NOMO-1 (cell line): ENCODE data around the gene POLE2.
A peak's percentile ranks its signal among the peaks of the same experiment; 100 is the strongest.
"Not testable (repeated sequence)": the region's sequence is repeated elsewhere in the genome, so short reads cannot be mapped to it uniquely, and the experiment has no call there.

ENCODE experiments used
- DNase-seq, 2 experiments: peaks; one replicate each; lab custom pipeline; 2025; ENCODE audit not compliant: unreplicated experiment in 2 of 2; lab: John Stamatoyannopoulos, UW

POLE2 gene

DNA sequence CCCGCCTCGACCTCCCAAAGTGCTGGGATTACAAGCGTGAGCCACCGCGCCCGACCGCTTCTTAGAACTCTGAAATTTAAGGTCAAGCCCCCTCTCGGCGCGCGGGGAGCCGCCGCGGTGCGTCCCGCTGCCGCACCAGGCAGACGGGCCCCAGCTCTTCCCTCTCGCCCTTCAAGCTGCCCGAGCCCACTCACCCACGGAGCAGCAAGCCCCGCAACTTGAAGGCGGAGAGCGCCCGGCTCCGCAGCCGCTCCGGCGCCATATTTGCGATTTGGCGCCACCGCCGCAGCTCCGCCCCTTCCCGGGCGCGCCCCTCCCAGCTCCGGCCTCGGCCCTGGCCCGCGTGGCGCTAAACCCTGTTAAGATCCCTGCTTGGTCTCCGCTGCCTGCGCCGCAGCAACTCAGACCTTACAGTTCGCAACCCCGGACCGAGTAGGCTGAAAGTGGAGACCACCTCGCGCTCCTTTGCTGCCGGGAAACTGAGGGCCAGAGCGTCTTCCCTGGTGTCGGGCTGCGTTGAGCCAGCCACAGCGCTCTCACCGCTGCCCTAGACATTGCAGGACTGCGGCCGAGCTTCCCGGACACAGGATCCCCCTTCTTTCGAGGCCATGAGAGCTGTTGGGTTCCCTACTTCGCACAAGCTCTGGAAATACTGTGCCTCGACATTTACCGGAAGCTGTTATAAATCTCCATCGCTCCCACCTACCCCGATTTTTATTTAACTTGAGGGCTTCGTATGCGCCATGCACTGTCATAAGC is at the start of gene POLE2:
Gene POLE2, minus strand, starts transcription at position 273 of the 759 bp plus-strand sequence. Its CDS starts 11 bp downstream, at position 262.
- DNase-seq = peak; percentile 49 to 75

GRCh38 chr14:49735669-49736068 is 47.7 kb upstream of the POLE2 start:
- DNase-seq = not testable (repeated sequence)

GRCh38 chr14:49733836-49734235 is 45.8 kb upstream of the POLE2 start:
- DNase-seq = no peak

DNA sequence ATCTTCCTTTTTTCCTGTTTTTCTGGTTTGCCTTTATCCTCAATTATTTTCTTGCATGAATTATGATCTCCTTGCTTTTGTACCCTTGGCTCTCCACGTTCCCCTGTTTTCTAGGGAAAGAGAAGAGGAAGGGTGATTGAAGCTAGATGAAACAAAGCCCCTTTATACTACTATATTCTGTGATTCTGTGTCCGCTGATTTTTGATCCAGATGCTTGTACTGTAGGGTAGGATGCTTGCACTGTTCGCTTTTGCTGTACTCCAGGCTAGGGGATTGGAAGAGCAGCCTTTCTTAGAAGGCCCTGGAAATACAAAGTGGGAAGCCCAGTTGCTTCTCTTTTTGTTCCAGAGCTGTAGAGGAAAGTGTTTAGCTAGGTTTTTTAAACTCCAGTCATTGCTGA is 44.9 kb upstream of the POLE2 start:
- no peak for DNase-seq

GRCh38 chr14:49727171-49727570 is 39.2 kb upstream of the POLE2 start:
- DNase-seq = no peak

DNA sequence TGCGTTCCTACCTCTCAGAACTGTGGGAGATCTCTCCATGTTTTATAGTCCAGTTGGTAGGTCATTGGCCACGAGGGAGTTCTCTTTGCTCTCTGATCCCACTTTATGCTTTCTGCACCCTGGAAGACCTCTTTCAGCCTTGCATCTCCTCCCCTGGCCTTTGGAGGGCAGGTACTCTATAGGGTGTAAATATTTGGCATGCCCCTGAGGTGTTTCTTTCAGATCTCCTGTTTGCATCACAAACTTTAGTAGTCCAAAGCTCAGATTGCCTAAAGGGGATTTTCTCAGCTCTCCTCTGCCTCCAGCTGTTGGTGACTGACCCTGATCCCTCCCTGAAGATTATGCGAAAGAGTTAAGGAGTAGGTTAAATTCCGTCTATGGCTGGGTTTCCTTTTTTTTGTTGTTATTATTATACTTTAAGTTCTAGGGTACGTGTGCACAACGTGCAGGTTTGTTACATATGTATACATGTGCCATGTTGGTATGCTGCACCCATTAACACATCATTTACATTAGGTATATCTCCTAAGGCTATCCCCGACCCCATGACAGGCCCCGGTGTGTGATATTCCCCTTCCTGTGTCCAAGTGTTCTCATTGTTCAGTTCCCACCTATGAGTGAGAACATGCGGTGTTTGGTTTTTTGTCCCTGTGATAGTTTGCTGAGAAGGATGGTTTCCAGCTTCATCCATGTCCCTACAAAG is 33.9 kb upstream of the POLE2 start:
- not testable (repeated sequence) for DNase-seq

- DNase-seq = no peak
These were observed 32.7 kb upstream of the POLE2 start for GRCh38 chr14:49720744-49721143.

DNA sequence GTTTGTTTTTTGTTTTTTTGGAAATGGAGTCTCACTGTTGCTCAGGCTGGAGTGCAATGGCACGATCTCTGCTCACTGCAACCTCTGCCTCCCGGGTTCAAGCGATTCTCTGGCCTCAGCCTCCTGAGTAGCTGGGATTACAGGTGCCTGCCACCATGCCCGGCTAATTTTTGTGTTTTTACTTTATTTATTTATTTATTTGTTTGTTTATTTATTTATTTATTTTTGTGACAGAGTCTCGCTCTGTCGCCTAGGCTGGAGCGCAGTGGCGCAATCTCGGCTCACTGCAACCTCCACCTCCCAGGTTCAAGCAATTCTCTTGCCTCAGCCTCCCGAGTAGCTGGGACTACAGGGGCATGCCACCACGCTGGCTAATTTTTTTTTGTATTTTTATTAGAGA is 23.0 kb upstream of the POLE2 start:
- not testable (repeated sequence) for DNase-seq

- DNase-seq = not testable (repeated sequence)
These were observed 16.5 kb upstream of the POLE2 start for GRCh38 chr14:49704471-49704870.

- DNase-seq = no peak
These were observed 16.0 kb upstream of the POLE2 start for GRCh38 chr14:49703965-49704364.

GRCh38 chr14:49702725-49703124 is 14.7 kb upstream of the POLE2 start:
- DNase-seq = no peak

DNA sequence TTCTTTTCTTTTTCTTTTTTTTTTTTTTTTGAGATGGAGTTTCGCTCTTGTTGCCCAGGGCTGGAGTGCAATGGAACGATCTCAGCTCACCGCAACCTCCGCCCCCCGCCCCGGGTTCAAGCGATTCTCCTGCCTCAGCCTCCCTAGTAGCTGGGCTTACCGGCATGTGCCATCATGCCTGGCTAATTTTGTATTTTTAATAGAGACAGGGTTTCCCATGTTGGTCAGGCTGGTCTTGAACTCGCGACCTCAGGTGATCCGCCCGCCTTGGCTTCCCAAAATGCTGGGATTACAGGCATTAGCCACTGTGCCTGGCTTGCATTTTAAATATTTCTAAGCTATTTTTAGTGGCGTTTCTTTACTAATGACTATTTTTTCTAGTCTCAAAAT is 5.7 kb upstream of the POLE2 start:
- DNase-seq = not testable (repeated sequence)

GRCh38 chr14:49692811-49693734 is 5.1 kb upstream of the POLE2 start, which contains the start of gene KLHDC1:
TSS of gene KLHDC1 (plus strand) at chr14:49693120. CDS start at chr14:49693195, 75 bp downstream.
- peak; percentile 72 to 74 for DNase-seq

- DNase-seq = no peak
These were observed 4.3 kb upstream of the POLE2 start for GRCh38 chr14:49692193-49692757.

DNA sequence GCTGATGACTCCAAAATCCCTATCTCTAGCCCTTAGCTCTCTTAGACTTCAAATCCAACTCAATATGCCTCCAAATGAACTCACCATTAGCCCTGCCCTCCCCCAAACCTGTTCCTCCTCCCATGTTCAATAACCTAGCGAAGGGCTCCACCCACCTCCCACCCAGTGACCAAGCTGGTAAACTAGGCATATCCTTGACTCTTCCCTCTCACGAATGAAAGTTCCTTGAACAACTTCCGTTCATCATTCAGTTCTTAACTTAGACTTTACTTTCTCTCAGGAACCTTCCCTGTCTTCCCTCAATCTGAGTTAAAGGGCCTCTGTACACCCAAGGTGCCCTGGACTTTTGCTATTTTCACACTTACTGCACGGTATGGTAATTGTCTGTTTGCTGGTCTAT is 3.0 kb upstream of the POLE2 start:
- no peak for DNase-seq

- no peak for DNase-seq
These were observed 652 bp upstream of the POLE2 start for GRCh38 chr14:49688701-49689030.

GRCh38 chr14:49686425-49686824 is 1.6 kb downstream of the POLE2 start:
- DNase-seq = no peak

- no peak for DNase-seq
These were observed 8.7 kb downstream of the POLE2 start for GRCh38 chr14:49679271-49679670.

- no peak for DNase-seq
These were observed 10.4 kb downstream of the POLE2 start for GRCh38 chr14:49677643-49678042.

DNA sequence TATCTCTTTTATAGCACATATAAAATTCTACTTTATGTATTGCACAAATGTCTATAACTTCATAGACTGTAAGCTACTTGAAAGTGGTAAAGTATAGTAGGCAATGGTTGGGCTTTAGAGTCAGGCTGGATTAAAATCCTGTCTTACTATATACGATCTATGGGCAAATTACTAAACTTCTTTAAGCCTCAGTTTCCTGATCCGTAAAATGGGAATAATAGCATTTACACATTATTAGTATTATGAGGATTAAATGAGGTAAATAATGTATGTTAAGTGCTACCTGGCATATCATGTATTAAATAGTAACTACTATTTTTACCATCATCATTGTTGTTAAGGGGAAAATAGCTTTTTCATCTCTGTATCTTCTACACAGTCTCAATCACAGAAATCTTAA is 14.4 kb downstream of the POLE2 start:
- DNase-seq = no peak

GRCh38 chr14:49670475-49670874 is 17.5 kb downstream of the POLE2 start:
- no peak for DNase-seq
